Parietal lobe (tissue), 1 donor: ENCODE data around the gene SLC25A24. TPM values are rescaled to one million over a fixed set of nuclear protein-coding genes. Genes with fewer than 3 reads are reported as not detected.

Experiments
- total RNA-seq: library from RNA; depleted of rRNA; stranded (reverse); fragments of >200 nt; gene quantifications from one replicate; pipeline ENCODE4 v1.2.3, GENCODE V29; 2014

SLC25A24 gene
- 29.7 TPM for total RNA-seq

DNA sequence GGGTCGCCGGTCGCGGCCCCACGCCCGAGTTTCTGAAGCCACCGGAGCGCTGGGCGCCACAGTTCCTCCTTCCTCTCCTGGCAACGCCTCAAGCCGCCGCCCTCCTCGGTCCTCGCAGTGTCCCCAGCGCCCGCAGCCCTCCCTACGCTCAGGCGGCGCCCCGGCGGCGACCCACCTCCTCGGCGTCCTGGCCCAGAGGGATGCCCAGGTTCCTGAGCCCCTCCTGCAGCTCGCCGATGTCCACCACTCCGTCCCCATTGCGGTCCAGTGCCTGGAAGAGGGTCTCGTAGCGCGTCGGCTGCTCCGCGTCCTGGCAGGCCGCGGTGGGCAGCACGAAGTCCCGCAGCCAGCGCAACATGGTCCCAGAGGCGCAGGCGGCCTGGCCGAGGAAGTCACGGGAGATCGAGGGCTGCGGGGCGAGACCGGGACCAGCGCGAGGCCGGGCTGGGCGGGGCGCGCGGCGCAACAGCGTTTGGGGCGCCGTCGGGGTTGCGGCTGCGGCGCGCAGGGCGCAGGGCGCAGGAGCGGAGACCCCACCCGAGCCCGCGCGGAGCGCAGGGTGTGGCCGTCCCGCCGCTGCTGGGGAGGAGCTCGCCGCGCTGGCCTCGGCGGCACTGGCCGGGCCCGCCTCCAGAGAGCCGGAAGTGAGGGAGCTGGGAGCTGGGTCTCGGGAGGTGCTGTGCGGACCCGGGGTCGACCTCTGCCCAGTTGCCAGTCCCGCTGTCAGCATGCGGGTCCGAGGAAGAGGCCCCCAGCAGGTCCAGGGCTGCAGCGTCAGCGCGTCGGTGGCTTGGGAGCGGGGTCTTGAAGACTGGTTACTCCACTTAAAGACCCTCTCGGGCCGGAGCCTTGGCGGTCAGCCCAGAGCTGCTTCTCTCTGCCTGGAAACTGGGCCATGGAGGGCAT lies at the start of gene SLC25A24:
TSS of gene SLC25A24 (minus strand) at position 563 of the 906 bp plus-strand sequence. CDS start at position 358, 205 bp downstream.

DNA sequence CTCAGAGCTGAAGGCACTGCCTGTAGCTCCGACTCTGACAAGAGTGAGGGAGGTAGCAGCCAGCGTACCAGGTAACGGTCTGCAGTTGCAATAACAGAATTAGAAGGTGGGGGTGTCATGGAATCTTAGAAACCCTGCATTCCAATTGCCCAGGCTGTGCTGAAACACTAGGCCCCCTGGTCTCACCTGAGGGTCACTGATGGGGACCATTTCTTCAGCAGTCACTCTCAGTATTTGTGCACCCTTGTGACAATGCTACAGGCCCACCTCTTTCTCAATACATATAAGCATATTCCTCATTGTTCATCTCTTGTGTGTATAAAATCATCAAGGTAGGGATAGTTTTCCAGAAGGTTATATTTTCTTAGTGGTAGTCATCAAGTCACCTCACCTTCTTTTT lies 43.8 kb upstream of the SLC25A24 start, which contains the start of gene NBPF4:
TSS of gene NBPF4 (minus strand) at position 101 of the 400 bp plus-strand sequence. CDS start 315 bp downstream, outside the sequence.

Other genes with a start within 250 kb of the SLC25A24 start
- 5.9 TPM for gene VAV3, start 235.2 kb downstream of the SLC25A24 start, total RNA-seq
- gene NBPF4, start 43.7 kb upstream of the SLC25A24 start, total RNA-seq = not detected
- not detected for gene NBPF6, start 250.0 kb upstream of the SLC25A24 start, total RNA-seq